GM18867 (cell line): Measurements from ENCODE around the gene IZUMO4.

ENCODE experiments used
- ATAC-seq: cut with Tn5 transposase; IDR thresholded peaks from one replicate; pipeline ENCODE4 v1.9.1; 2021; ENCODE audit warnings: mild to moderate bottlenecking, moderate library complexity; ENCODE audit not compliant: unreplicated experiment

The IZUMO4 gene

GRCh38 chr19:2103045-2103707 lies 6.5 kb downstream of the IZUMO4 start:
- no peak for ATAC-seq

- no peak for ATAC-seq
Measured at GRCh38 chr19:2108251-2109016, 11.7 kb downstream of the IZUMO4 start.

GRCh38 chr19:2109046-2109864 lies 12.5 kb downstream of the IZUMO4 start:
- no peak for ATAC-seq

- ATAC-seq: no peak
Measured at GRCh38 chr19:2110822-2111221, 14.1 kb downstream of the IZUMO4 start.

- ATAC-seq: no peak
Measured at GRCh38 chr19:2111425-2111824, 14.7 kb downstream of the IZUMO4 start.

- no peak for ATAC-seq
Measured at GRCh38 chr19:2111886-2112285, 15.2 kb downstream of the IZUMO4 start.

GRCh38 chr19:2112516-2113320 lies 16.0 kb downstream of the IZUMO4 start:
- ATAC-seq: no peak

- ATAC-seq: no peak
Measured at GRCh38 chr19:2113439-2114211, 16.9 kb downstream of the IZUMO4 start.

GRCh38 chr19:2114218-2114617 lies 17.5 kb downstream of the IZUMO4 start:
- no peak for ATAC-seq

- ATAC-seq: no peak
Measured at GRCh38 chr19:2114821-2115220, 18.1 kb downstream of the IZUMO4 start.

- no peak for ATAC-seq
Measured at GRCh38 chr19:2115324-2115723, 18.6 kb downstream of the IZUMO4 start.

GRCh38 chr19:2115911-2116426 lies 19.3 kb downstream of the IZUMO4 start:
- ATAC-seq: no peak

- no peak for ATAC-seq
Measured at GRCh38 chr19:2116507-2116906, 19.8 kb downstream of the IZUMO4 start.

- ATAC-seq: no peak
Measured at GRCh38 chr19:2117215-2117960, 20.7 kb downstream of the IZUMO4 start.

GRCh38 chr19:2118438-2118837 lies 21.7 kb downstream of the IZUMO4 start:
- ATAC-seq: no peak

GRCh38 chr19:2119921-2120785 lies 23.4 kb downstream of the IZUMO4 start:
- no peak for ATAC-seq

- ATAC-seq: no peak
Measured at GRCh38 chr19:2120821-2121220, 24.1 kb downstream of the IZUMO4 start.

GRCh38 chr19:2121416-2122051 lies 24.8 kb downstream of the IZUMO4 start:
- no peak for ATAC-seq
